Loucy (cell line): ENCODE data around the gene SASH3.

ENCODE experiments used
- H2AFZ ChIP-seq: fragments of 200-600 bp; sonication (generic); 2 replicates; pipeline ENCODE4 v1.6.0; 2016; ENCODE audit warnings: antibody characterized with exemption, mild to moderate bottlenecking, low read length, moderate library complexity
- H3F3A ChIP-seq: fragments of 200-600 bp; 2 replicates; pipeline ENCODE4 v1.6.0; 2016; ENCODE audit warnings: antibody characterized with exemption, low read depth, mild to moderate bottlenecking
- H3K27me3 ChIP-seq: fragments of 200-600 bp; sonication (generic); 2 replicates; pipeline ENCODE4 v1.6.1; 2014; ENCODE audit warnings: low read length, mild to moderate bottlenecking; ENCODE audit not compliant: insufficient read depth, poor library complexity, severe bottlenecking
- H3K36me3 ChIP-seq: fragments of 200-600 bp; sonication (generic); 2 replicates; pipeline ENCODE4 v1.6.1; 2016; ENCODE audit warnings: low read length; ENCODE audit not compliant: insufficient read depth
- H3K4me1 ChIP-seq: fragments of 200-600 bp; sonication (generic); 2 replicates; pipeline ENCODE4 v1.5.1; 2014; ENCODE audit warnings: low read length, mild to moderate bottlenecking; ENCODE audit not compliant: insufficient read depth, poor library complexity, severe bottlenecking
- H3K4me2 ChIP-seq: fragments of 200-600 bp; sonication (generic); 2 replicates; pipeline ENCODE4 v1.6.0; 2014; ENCODE audit warnings: antibody characterized with exemption, low read length, low read depth, mild to moderate bottlenecking; ENCODE audit not compliant: poor library complexity, severe bottlenecking
- H3K4me3 ChIP-seq: fragments of 200-600 bp; sonication (generic); 2 replicates; pipeline ENCODE4 v1.5.1; 2014; ENCODE audit warnings: low read length, mild to moderate bottlenecking, mixed read lengths; ENCODE audit not compliant: poor library complexity, severe bottlenecking
- H3K79me2 ChIP-seq: fragments of 200-600 bp; sonication (generic); 2 replicates; pipeline ENCODE4 v1.6.1; 2014; ENCODE audit warnings: low read length; ENCODE audit not compliant: insufficient read depth
- H3K9ac ChIP-seq: fragments of 200-600 bp; sonication (generic); 2 replicates; pipeline ENCODE4 v1.6.0; 2014; ENCODE audit warnings: mild to moderate bottlenecking, low read depth, low read length, moderate library complexity; ENCODE audit not compliant: poor library complexity, severe bottlenecking
- H3K9me2 ChIP-seq: fragments of 200-600 bp; sonication (generic); replicated peaks from 2 replicates; pipeline ENCODE4 v1.6.1; 2016; ENCODE audit warnings: low read depth, low read length, mixed read lengths
- H3K9me3 ChIP-seq: fragments of 200-600 bp; sonication (generic); 2 replicates; pipeline ENCODE4 v1.6.1; 2014; ENCODE audit warnings: mild to moderate bottlenecking, antibody characterized with exemption, low read length, low read depth; ENCODE audit not compliant: insufficient read depth
- H4K20me1 ChIP-seq: fragments of 200-600 bp; sonication (generic); 2 replicates; pipeline ENCODE4 v1.6.0; 2014; ENCODE audit warnings: antibody characterized with exemption, low read length, mild to moderate bottlenecking; ENCODE audit not compliant: insufficient read depth, poor library complexity, severe bottlenecking
- EZH2phosphoT487 ChIP-seq: fragments of 200-600 bp; IDR thresholded peaks from 2 replicates; pipeline ENCODE4 v1.6.1; 2018; ENCODE audit warnings: antibody characterized with exemption, mild to moderate bottlenecking, moderate library complexity, borderline replicate concordance
- TF ChIP-seq, protein P1 (sequence below): fragments of 200-600 bp; sonication (generic); conservative IDR thresholded peaks from 2 replicates; pipeline ENCODE4 v1.5.1; 2014; ENCODE audit warnings: mild to moderate bottlenecking, antibody characterized with exemption, low read length

The SASH3 gene

DNA sequence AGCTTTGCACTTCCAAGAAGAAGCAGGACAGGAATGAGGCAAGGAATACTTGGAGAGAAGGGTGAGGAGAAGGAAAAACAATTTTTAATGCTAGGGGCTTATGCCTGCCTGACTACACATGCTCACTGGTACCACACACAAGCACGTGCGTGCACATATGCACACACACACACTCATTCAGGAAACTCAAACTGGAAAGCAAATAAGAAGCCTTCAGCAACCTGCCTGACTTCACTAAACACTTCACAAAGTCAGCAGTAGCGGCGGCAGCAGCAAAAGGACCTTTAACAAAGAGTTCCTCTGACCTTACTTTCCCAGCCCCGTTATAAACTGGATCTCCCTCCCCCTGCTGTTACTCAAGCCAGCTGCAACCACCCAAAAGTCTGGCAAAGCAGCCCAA lies 60.6 kb downstream of the SASH3 start:
- Histone ChIP-seq H2AFZ (no peak overlapping the region), H3K9ac (peak overlapping the region; percentile 26), H3K27me3 (no peaks in the 10 kb centered on the region), H3K9me3 (no peaks in the 10 kb centered on the region), H3K4me2 (peak overlapping the region; percentile 83), H3K4me3 (peak overlapping the region; percentile 48), H4K20me1 (peaks cover 5% of the 10 kb centered on the region), H3K36me3 (no peaks in the 10 kb centered on the region), H3K79me2 (peaks cover 20% of the 10 kb centered on the region; the same call in 1 of the 2 replicates), H3K4me1 (peaks cover 17% of the 10 kb centered on the region), H3F3A (no peaks in the 10 kb centered on the region), H3K9me2 (no peaks in the 10 kb centered on the region)
- TF ChIP-seq, protein P1, sequence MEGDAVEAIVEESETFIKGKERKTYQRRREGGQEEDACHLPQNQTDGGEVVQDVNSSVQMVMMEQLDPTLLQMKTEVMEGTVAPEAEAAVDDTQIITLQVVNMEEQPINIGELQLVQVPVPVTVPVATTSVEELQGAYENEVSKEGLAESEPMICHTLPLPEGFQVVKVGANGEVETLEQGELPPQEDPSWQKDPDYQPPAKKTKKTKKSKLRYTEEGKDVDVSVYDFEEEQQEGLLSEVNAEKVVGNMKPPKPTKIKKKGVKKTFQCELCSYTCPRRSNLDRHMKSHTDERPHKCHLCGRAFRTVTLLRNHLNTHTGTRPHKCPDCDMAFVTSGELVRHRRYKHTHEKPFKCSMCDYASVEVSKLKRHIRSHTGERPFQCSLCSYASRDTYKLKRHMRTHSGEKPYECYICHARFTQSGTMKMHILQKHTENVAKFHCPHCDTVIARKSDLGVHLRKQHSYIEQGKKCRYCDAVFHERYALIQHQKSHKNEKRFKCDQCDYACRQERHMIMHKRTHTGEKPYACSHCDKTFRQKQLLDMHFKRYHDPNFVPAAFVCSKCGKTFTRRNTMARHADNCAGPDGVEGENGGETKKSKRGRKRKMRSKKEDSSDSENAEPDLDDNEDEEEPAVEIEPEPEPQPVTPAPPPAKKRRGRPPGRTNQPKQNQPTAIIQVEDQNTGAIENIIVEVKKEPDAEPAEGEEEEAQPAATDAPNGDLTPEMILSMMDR: no peak
- no peak for TF ChIP-seq EZH2phosphoT487

DNA sequence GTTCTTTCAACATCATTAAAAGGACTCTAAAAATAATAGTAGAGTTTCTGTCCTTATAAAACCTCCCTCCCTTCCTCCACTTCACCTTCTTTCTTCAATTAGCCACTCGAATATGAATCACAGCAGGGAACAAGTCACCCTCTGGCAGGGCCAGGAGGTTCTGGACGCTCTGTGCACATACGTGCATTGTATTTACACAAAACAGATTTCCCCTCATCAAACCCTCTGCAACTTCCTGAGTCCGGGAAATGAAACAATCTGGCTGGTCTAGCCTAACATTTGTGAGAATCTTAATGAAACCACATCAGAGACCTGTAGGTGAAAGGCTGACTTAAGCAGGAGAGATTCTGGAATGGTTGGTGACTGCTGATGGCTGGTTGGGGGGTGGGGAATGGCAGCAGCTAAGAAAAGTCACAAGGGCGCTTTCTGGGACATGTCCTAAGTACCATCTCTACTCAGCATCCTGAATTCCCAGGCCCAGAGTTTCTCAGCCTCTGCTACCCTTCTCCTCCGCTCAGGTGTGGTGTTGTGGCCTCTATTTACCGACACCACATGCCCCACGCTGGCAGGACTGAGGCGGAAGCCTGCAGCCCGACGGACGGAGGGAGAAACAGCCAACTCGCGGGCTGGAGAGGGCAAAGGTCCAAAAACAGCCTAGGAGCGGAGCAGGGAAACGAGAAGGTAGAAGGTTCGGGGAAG lies 62.9 kb downstream of the SASH3 start:
- Histone ChIP-seq H3K9me3 (no peaks in the 10 kb centered on the region), H3K4me1 (peaks cover 17% of the 10 kb centered on the region), H4K20me1 (peaks cover 5% of the 10 kb centered on the region), H3K9me2 (no peaks in the 10 kb centered on the region), H3K79me2 (peaks cover 20% of the 10 kb centered on the region; the same call in 1 of the 2 replicates), H3K9ac (peak overlapping the region; percentile 69), H3K36me3 (no peaks in the 10 kb centered on the region), H3K4me2 (peak overlapping the region; percentile 83), H2AFZ (peak overlapping the region; percentile 63; the same call in 1 of the 2 replicates), H3K27me3 (no peaks in the 10 kb centered on the region), H3K4me3 (peak overlapping the region; percentile 85), H3F3A (no peaks in the 10 kb centered on the region)
- TF ChIP-seq, protein P1: no peak
- TF ChIP-seq EZH2phosphoT487: no peak

DNA sequence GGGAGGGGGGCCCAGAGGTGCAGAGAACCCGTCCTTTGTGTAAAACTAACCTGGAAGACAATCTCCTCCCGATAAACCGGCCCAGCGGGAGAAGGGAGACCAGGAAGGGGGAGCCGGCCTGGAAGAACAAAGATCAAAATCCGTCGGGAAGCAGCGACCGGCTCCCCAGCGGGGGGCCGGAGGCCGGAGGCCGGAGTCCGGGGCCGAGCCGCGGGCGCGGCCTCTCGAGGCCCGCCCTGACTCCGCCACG lies 63.4 kb downstream of the SASH3 start:
- Histone ChIP-seq H3F3A (no peaks in the 10 kb centered on the region), H3K27me3 (no peaks in the 10 kb centered on the region), H3K9me2 (no peaks in the 10 kb centered on the region), H3K36me3 (no peaks in the 10 kb centered on the region), H3K9me3 (no peaks in the 10 kb centered on the region), H3K4me1 (peaks cover 17% of the 10 kb centered on the region), H2AFZ (peak overlapping the region; percentile 63), H3K9ac (peak overlapping the region; percentile 69), H3K4me3 (peak overlapping the region; percentile 85), H3K79me2 (peaks cover 20% of the 10 kb centered on the region; the same call in 1 of the 2 replicates), H4K20me1 (peaks cover 5% of the 10 kb centered on the region), H3K4me2 (peak overlapping the region; percentile 83)
- TF ChIP-seq, protein P1: no peak
- no peak for TF ChIP-seq EZH2phosphoT487
